NCI-H2227 treated with DMSO at 0.1 percent for 48 hours (cell line): ENCODE results near the gene APLP1.
"Not testable (repeated sequence)": the region's sequence is repeated elsewhere in the genome, so short reads cannot be mapped to it uniquely, and the experiment has no call there.

ENCODE experiments used
- DNase-seq: peaks from one replicate; lab custom pipeline; 2025; lab: John Stamatoyannopoulos, UW

The APLP1 gene

GRCh38 chr19:35852029-35852780, 16.2 kb upstream of the APLP1 start, which contains the start of gene NPHS1:
TSS of gene NPHS1 (minus strand) at chr19:35852504. CDS start at chr19:35851837, 667 bp downstream.
- no peak for DNase-seq

GRCh38 chr19:35853038-35853756, 15.2 kb upstream of the APLP1 start:
- DNase-seq: no peak

- peak; percentile 80 for DNase-seq
Measured at GRCh38 chr19:35856546-35857149, 11.7 kb upstream of the APLP1 start, which contains the start of gene KIRREL2. TSS of gene KIRREL2 (plus strand) at chr19:35856911. CDS start at chr19:35857120, 209 bp downstream.

GRCh38 chr19:35858311-35858710, 10.1 kb upstream of the APLP1 start:
- no peak for DNase-seq

GRCh38 chr19:35859414-35859813, 9.0 kb upstream of the APLP1 start:
- no peak for DNase-seq

- DNase-seq: no peak
Measured at GRCh38 chr19:35860436-35860817, 7.9 kb upstream of the APLP1 start.

- no peak for DNase-seq
Measured at GRCh38 chr19:35860818-35861639, 7.3 kb upstream of the APLP1 start.

GRCh38 chr19:35861640-35862160, 6.7 kb upstream of the APLP1 start:
- no peak for DNase-seq

- DNase-seq: no peak
Measured at GRCh38 chr19:35862528-35862927, 5.8 kb upstream of the APLP1 start.

GRCh38 chr19:35863018-35863417, 5.4 kb upstream of the APLP1 start:
- DNase-seq: no peak

- DNase-seq: no peak
Measured at GRCh38 chr19:35868823-35869326, 501 bp downstream of the APLP1 start.

- peak; percentile 100 for DNase-seq
Measured at GRCh38 chr19:35869327-35870123, 1.2 kb downstream of the APLP1 start.

GRCh38 chr19:35870124-35870736, 1.9 kb downstream of the APLP1 start:
- not testable (repeated sequence) for DNase-seq

GRCh38 chr19:35870798-35871197, 2.4 kb downstream of the APLP1 start:
- no peak for DNase-seq

- DNase-seq: no peak
Measured at GRCh38 chr19:35871611-35872010, 3.2 kb downstream of the APLP1 start.

GRCh38 chr19:35872180-35872579, 3.8 kb downstream of the APLP1 start:
- DNase-seq: no peak

GRCh38 chr19:35874392-35874930, 6.1 kb downstream of the APLP1 start:
- DNase-seq: no peak

- DNase-seq: peak; percentile 40
Measured at GRCh38 chr19:35879068-35879467, 10.7 kb downstream of the APLP1 start.

GRCh38 chr19:35879770-35880317, 11.5 kb downstream of the APLP1 start:
- peak; percentile 97 for DNase-seq
